ENCODE data around the gene RGSL1. TPM values are rescaled to one million over a fixed set of nuclear protein-coding genes. Genes with fewer than 3 reads are reported as not detected.

The RGSL1 gene
- total RNA-seq, 2 experiments from 2014 or later, result not detected

DNA sequence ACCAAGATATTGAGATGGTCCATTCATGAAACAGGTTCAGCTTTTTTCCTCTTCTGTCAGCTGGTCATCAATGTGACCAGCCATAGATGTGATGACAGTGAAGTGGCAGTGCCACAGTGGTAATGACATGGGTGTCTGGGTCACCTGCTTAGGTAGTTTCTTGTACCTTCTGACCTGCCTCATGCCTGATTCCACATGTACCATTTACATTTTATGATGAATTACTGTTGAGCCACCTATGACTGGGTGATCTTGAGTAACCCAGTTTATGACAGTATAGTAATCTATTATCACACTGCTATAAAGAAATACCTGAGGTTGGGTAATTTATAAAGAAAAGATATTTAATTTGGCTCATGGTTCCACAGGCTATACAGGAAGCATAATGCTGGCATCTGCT is 45.7 kb downstream of the RGSL1 start:
- CTCF ChIA-PET, result no interaction called here

GRCh38 chr1:182507685-182508084 is 57.7 kb downstream of the RGSL1 start:
- Histone ChIP-seq H3K27me3 (ENCODE audit: control insufficient read depth in 1 of 2, insufficient read depth in 2 of 2, low read length in 2 of 2) (no peaks in the 10 kb centered on the region), H3K9me3 (ENCODE audit: control insufficient read depth in 1 of 2, insufficient read depth in 1 of 2, low read length in 2 of 2) (peaks cover 0 to 4% of the 10 kb centered on the region in 2 experiments), H3K27ac (ENCODE audit: low read depth in 1 of 2, low read length in 2 of 2) (no peak overlapping the region), H3K36me3 (ENCODE audit: insufficient read depth, low read length) (no peaks in the 10 kb centered on the region), H3K4me3 (ENCODE audit: low read length) (no peak overlapping the region), H3K4me1 (ENCODE audit: insufficient read depth, low read length) (no peaks in the 10 kb centered on the region)
- no peaks in the 10 kb centered on the region for H3K36me3 Mint-ChIP-seq (ENCODE audit: low read depth)
- H3K27me3 Mint-ChIP-seq, result peaks cover 10% of the 10 kb centered on the region
- intact Hi-C loops (cut with DNase I, micrococcal nuclease), result no loop called here
- H3K27ac Mint-ChIP-seq, result no peak overlapping the region
- H3K4me1 Mint-ChIP-seq (ENCODE audit: low read depth), result no peaks in the 10 kb centered on the region
- DNase-seq (no peak), ATAC-seq (ENCODE audit: poor library complexity) (no peak)
- no peak for TF ChIP-seq CTCF (IDR thresholded peaks at IDR 0.05)
- no peak overlapping the region for H3K4me3 Mint-ChIP-seq
- ChIA-PET POLR2A (no interaction called here), CTCF (no interaction called here)
- peaks cover 8% of the 10 kb centered on the region for H3K9me3 Mint-ChIP-seq

More for the DNA sequence above, 45.7 kb downstream of the RGSL1 start:
- ATAC-seq (ENCODE audit: poor library complexity) (no peak), DNase-seq (no peak)
- no peaks in the 10 kb centered on the region for H3K27me3 ChIP-seq (ENCODE audit: control insufficient read depth in 1 of 2, insufficient read depth in 2 of 2, low read length in 2 of 2)
- no peaks in the 10 kb centered on the region for H3K36me3 ChIP-seq (ENCODE audit: insufficient read depth, low read length)
- intact Hi-C loops (cut with DNase I, micrococcal nuclease), result no loop called here
- Mint-ChIP-seq H3K4me3 (no peak overlapping the region), H3K36me3 (ENCODE audit: low read depth) (no peaks in the 10 kb centered on the region), H3K4me1 (ENCODE audit: low read depth) (no peaks in the 10 kb centered on the region), H3K9me3 (no peaks in the 10 kb centered on the region), H3K27me3 (peaks cover 5% of the 10 kb centered on the region), H3K27ac (no peak overlapping the region)
- no peaks in the 10 kb centered on the region for H3K9me3 ChIP-seq (ENCODE audit: control insufficient read depth in 1 of 2, insufficient read depth in 1 of 2, low read length in 2 of 2)
- no peak for TF ChIP-seq CTCF (IDR thresholded peaks at IDR 0.05)
- no peak overlapping the region for H3K27ac ChIP-seq (ENCODE audit: low read depth in 1 of 2, low read length in 2 of 2)
- POLR2A ChIA-PET, result no interaction called here
- no peak overlapping the region for H3K4me3 ChIP-seq (ENCODE audit: low read length)
- H3K4me1 ChIP-seq (ENCODE audit: insufficient read depth, low read length), result no peaks in the 10 kb centered on the region

DNA sequence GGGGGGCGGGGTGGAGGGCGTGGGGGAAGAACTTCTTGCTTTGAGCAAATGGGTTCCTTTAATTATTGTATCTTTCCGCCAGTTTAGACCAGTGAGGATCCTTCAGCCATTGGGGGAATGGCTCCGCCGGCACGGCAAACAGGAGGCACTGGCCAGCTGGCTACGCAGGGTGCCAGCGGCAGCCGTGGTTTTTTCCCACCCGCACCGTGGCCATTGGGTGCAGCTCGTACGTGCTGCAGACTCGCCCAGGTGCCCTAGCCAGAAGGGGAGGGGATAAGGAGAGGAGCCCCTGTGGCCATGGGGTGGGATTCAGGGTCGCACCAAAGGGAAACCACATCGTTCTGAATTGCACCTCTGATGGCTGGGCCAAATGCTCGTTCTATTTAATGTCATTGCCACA is 65.6 kb downstream of the RGSL1 start:
- no peak for ATAC-seq (ENCODE audit: poor library complexity)
- intact Hi-C loops (cut with DNase I, micrococcal nuclease), result no loop called here
- no peak for DNase-seq
- Mint-ChIP-seq H3K36me3 (ENCODE audit: low read depth) (no peaks in the 10 kb centered on the region), H3K9me3 (peaks cover 10% of the 10 kb centered on the region), H3K4me3 (no peak overlapping the region), H3K27me3 (peaks cover 42% of the 10 kb centered on the region), H3K4me1 (ENCODE audit: low read depth) (no peaks in the 10 kb centered on the region), H3K27ac (no peak overlapping the region)
- CTCF ChIA-PET, result no interaction called here
- H3K4me1 ChIP-seq (ENCODE audit: insufficient read depth, low read length), result no peaks in the 10 kb centered on the region
- TF ChIP-seq CTCF (IDR thresholded peaks at IDR 0.05), result no peak
- H3K4me3 ChIP-seq (ENCODE audit: low read length), result no peak overlapping the region
- H3K36me3 ChIP-seq (ENCODE audit: insufficient read depth, low read length), result no peaks in the 10 kb centered on the region
- H3K9me3 ChIP-seq (ENCODE audit: control insufficient read depth in 1 of 2, insufficient read depth in 1 of 2, low read length in 2 of 2), result peaks cover 7 to 17% of the 10 kb centered on the region in 2 experiments
- peaks cover 5 to 6% of the 10 kb centered on the region in 2 experiments for H3K27me3 ChIP-seq (ENCODE audit: control insufficient read depth in 1 of 2, insufficient read depth in 2 of 2, low read length in 2 of 2)
- H3K27ac ChIP-seq (ENCODE audit: low read depth in 1 of 2, low read length in 2 of 2), result no peak overlapping the region
- POLR2A ChIA-PET, result no interaction called here

All from CD4-positive, alpha-beta T cell (primary cell).